IPS-11a (cell line): ENCODE data around the gene NEMP2.

Experiments
- H3K4me3 ChIP-seq: one replicate; pipeline ENCODE4 v1.5.1; 2013; ENCODE audit warnings: low read depth, low read length, control low read depth

The NEMP2 gene

GRCh38 chr2:190554357-190555006, 20.0 kb upstream of the NEMP2 start:
- H3K4me3 ChIP-seq: no peak overlapping the region

- H3K4me3 ChIP-seq: no peak overlapping the region
Measured at GRCh38 chr2:190553254-190553653, 18.7 kb upstream of the NEMP2 start.

GRCh38 chr2:190551928-190552327, 17.4 kb upstream of the NEMP2 start:
- no peak overlapping the region for H3K4me3 ChIP-seq

GRCh38 chr2:190550137-190550536, 15.6 kb upstream of the NEMP2 start:
- H3K4me3 ChIP-seq: no peak overlapping the region

GRCh38 chr2:190547886-190548285, 13.4 kb upstream of the NEMP2 start:
- H3K4me3 ChIP-seq: no peak overlapping the region

GRCh38 chr2:190546734-190547133, 12.2 kb upstream of the NEMP2 start:
- no peak overlapping the region for H3K4me3 ChIP-seq

GRCh38 chr2:190545555-190546385, 11.2 kb upstream of the NEMP2 start:
- H3K4me3 ChIP-seq: no peak overlapping the region

GRCh38 chr2:190545093-190545492, 10.6 kb upstream of the NEMP2 start:
- no peak overlapping the region for H3K4me3 ChIP-seq

- no peak overlapping the region for H3K4me3 ChIP-seq
Measured at GRCh38 chr2:190540048-190540447, 5.5 kb upstream of the NEMP2 start.

GRCh38 chr2:190538201-190538600, 3.7 kb upstream of the NEMP2 start:
- no peak overlapping the region for H3K4me3 ChIP-seq

- no peak overlapping the region for H3K4me3 ChIP-seq
Measured at GRCh38 chr2:190537765-190538164, 3.2 kb upstream of the NEMP2 start.

GRCh38 chr2:190535586-190535985, 1.1 kb upstream of the NEMP2 start:
- H3K4me3 ChIP-seq: peak overlapping the region; percentile 60

GRCh38 chr2:190535121-190535439, 558 bp upstream of the NEMP2 start:
- peak overlapping the region; percentile 60 for H3K4me3 ChIP-seq

GRCh38 chr2:190533968-190534309, 583 bp downstream of the NEMP2 start:
- peak overlapping the region; percentile 60 for H3K4me3 ChIP-seq

GRCh38 chr2:190533175-190533967, 1.2 kb downstream of the NEMP2 start:
- peak overlapping the region; percentile 60 for H3K4me3 ChIP-seq

GRCh38 chr2:190532581-190532980, 1.9 kb downstream of the NEMP2 start:
- H3K4me3 ChIP-seq: no peak overlapping the region

- no peak overlapping the region for H3K4me3 ChIP-seq
Measured at GRCh38 chr2:190530248-190530900, 4.1 kb downstream of the NEMP2 start.

GRCh38 chr2:190529486-190530247, 4.9 kb downstream of the NEMP2 start:
- H3K4me3 ChIP-seq: no peak overlapping the region

- no peak overlapping the region for H3K4me3 ChIP-seq
Measured at GRCh38 chr2:190528521-190529001, 6.0 kb downstream of the NEMP2 start.

GRCh38 chr2:190527918-190528317, 6.6 kb downstream of the NEMP2 start:
- no peak overlapping the region for H3K4me3 ChIP-seq
